K562 (cell line): ENCODE measurements around the gene CHRDL2. TPM values are rescaled to one million over a fixed set of nuclear protein-coding genes. Genes with fewer than 3 reads are reported as not detected.
A peak's percentile ranks its signal among the peaks of the same experiment; 100 is the strongest.

Experiments
- ATF1 ChIP-seq, 2 experiments: fragments of 450-650 bp in 1 of 2; IDR thresholded peaks; 2 replicates each; pipeline ENCODE4 v1.6.1; 2016; ENCODE audit warnings: missing compliant biosample characterization in 1 of 2, missing genetic modification characterization in 1 of 2
- BRD9 ChIP-seq: fragments of 450-650 bp; IDR thresholded peaks from 2 replicates; pipeline ENCODE4 v1.6.1; 2018; ENCODE audit warnings: low read depth; ENCODE audit not compliant: partially characterized antibody
- EP300 ChIP-seq: IDR thresholded peaks from 2 replicates; pipeline ENCODE4 v1.6.1; 2012; ENCODE audit warnings: low read length, improper control_type of control experiment
- GTF2A2 ChIP-seq: IDR thresholded peaks from 2 replicates; pipeline ENCODE4 v1.6.1; 2016; ENCODE audit warnings: mild to moderate bottlenecking, missing genetic modification characterization, missing compliant biosample characterization
- HDAC2 ChIP-seq: fragments of 450-650 bp; IDR thresholded peaks from 2 replicates; pipeline ENCODE4 v1.6.1; 2016; ENCODE audit warnings: mild to moderate bottlenecking
- KDM1A ChIP-seq, 2 experiments: fragments of 450-650 bp; IDR thresholded peaks; 2 replicates each; pipeline ENCODE4 v1.6.1; 2016; ENCODE audit warnings: mild to moderate bottlenecking in 2 of 2
- NEUROD1 ChIP-seq: fragments of 150-350 bp; IDR thresholded peaks from 2 replicates; pipeline ENCODE4 v1.6.1; 2014; ENCODE audit warnings: borderline replicate concordance, low read length, low read depth; ENCODE audit not compliant: partially characterized antibody
- POLR2A ChIP-seq: fragments of 450-650 bp; conservative IDR thresholded peaks from 2 replicates; pipeline ENCODE4 v1.6.1; 2016
- PPARD ChIP-seq: fragments of 250-450 bp; sonication (Bioruptor Pico); IDR thresholded peaks from 2 replicates; pipeline ENCODE4 v1.8.0; 2022; ENCODE audit warnings: inconsistent platforms, mild to moderate bottlenecking, moderate library complexity
- PTRF ChIP-seq: fragments of 450-650 bp; IDR thresholded peaks from 2 replicates; pipeline ENCODE4 v1.6.1; 2016; ENCODE audit warnings: mild to moderate bottlenecking, missing genetic modification characterization, missing compliant biosample characterization
- RB1 ChIP-seq: fragments of 450-650 bp; IDR thresholded peaks from 2 replicates; pipeline ENCODE4 v1.6.1; 2017; ENCODE audit warnings: low read depth, mild to moderate bottlenecking
- RCOR1 ChIP-seq, 2 experiments: IDR thresholded peaks; 2 replicates each; pipeline ENCODE4 v1.6.1; 2012; ENCODE audit warnings: low read depth in 2 of 2, low read length in 2 of 2, borderline replicate concordance in 1 of 2, improper control_type of control experiment in 1 of 2
- SMARCA4 ChIP-seq: fragments of 450-650 bp; IDR thresholded peaks from 2 replicates; pipeline ENCODE4 v1.6.1; 2016
- SMARCA5 ChIP-seq: fragments of 450-650 bp; IDR thresholded peaks from 2 replicates; pipeline ENCODE4 v1.6.1; 2016
- SMARCC2 ChIP-seq: fragments of 450-650 bp; IDR thresholded peaks from 2 replicates; pipeline ENCODE4 v1.6.1; 2017; ENCODE audit warnings: antibody characterized with exemption, moderate library complexity, mild to moderate bottlenecking, low read depth
- ZC3H11A ChIP-seq: IDR thresholded peaks from 2 replicates; pipeline ENCODE4 v1.6.1; 2012; ENCODE audit warnings: low read depth, low read length, improper control_type of control experiment
- ZFP36 ChIP-seq: fragments of 150-350 bp; IDR thresholded peaks from 2 replicates; pipeline ENCODE4 v1.6.1; 2018; ENCODE audit warnings: low read length, low read depth; ENCODE audit not compliant: partially characterized antibody
- ZNF41 ChIP-seq: fragments of 250-450 bp; sonication (Bioruptor Pico); conservative IDR thresholded peaks from 2 replicates; pipeline ENCODE4 v1.4.0; 2020; ENCODE audit warnings: mild to moderate bottlenecking
- ZNF785 ChIP-seq: fragments of 250-450 bp; sonication (Bioruptor Pico); IDR thresholded peaks from 2 replicates; pipeline ENCODE4 v1.4.0; 2020; ENCODE audit warnings: mild to moderate bottlenecking
- polyA plus RNA-seq, 8 experiments: library from polyadenylated mRNA; depleted of rRNA in 4 of 8; stranded (reverse) in 5 of 8; unstranded in 3 of 8; fragments of >200 nt; fragmentation: Nextera tagmentation in 2 of 8; fragmentation: Illumina TruSeq in 1 of 8; extraction: Ambion mirVana in 2 of 8; extraction: Trizol in 1 of 8; gene quantifications; 2 replicates each; pipeline versions ENCODE4 v1.2.1 to v1.2.3, GENCODE V29; 2011 to 2014; ENCODE audit warnings: inconsistent platforms in 1 of 8, missing spikeins in 1 of 8
- total RNA-seq, 7 experiments: library from RNA; depleted of rRNA in 6 of 7; stranded (reverse); fragments of >200 nt in 6 of 7; fragmentation: Illumina TruSeq in 2 of 7; extraction: Trizol in 2 of 7; gene quantifications; 2 replicates each; pipeline versions ENCODE4 v1.2.1 to v1.2.3, GENCODE V29; 2011 to 2021; ENCODE audit warnings: low replicate concordance in 1 of 7
- TF ChIP-seq, protein P1 (sequence below), 2 experiments: fragments of 450-650 bp in 1 of 2; IDR thresholded peaks; 2 replicates each; pipeline ENCODE4 v1.6.1; 2011 to 2017; ENCODE audit warnings: low read depth in 2 of 2, antibody characterized with exemption in 1 of 2, borderline replicate concordance in 1 of 2, low read length in 1 of 2, mild to moderate bottlenecking in 1 of 2, mixed read lengths in 1 of 2; ENCODE audit not compliant: control insufficient read depth in 1 of 2

Gene CHRDL2
- total and polyA plus RNA-seq, 9 of the 15 experiments (the other 6 are each of a cell fraction or from before 2014, with no cell fraction given): not detected

DNA sequence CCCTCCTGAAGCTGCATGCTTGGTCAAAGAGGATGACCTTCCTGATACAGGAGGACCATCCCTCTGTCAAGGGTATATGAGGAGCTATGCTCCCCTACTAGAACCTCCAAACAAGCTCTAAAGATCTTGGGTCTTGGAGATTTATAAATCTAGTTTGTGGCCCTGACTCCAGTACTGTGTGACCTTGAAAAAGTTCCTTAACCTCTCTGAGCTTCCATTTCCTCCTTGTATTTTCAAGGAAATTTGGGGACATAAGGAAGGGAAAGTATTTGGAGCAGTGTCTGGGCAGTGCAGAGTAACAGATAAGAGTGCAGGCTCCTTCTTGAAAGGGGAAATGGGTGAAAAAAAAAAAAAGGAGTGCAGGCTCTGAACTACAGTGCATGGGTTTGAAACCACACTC lies 45.9 kb downstream of the CHRDL2 start (continued):
- TF ChIP-seq POLR2A (no peak), ZFP36 (peak; percentile 63), PPARD (CRISPR knock-in tag) (no peak), KDM1A (IDR thresholded peaks at IDR 0.05) (peak in 1 of 2 experiments; percentile 36; a peak in 1 of 4 replicates), NEUROD1 (no peak), RB1 (no peak), SMARCC2 (no peak), SMARCA5 (peak; percentile 62; the same call in 1 of the 2 replicates), GTF2A2 (tag) (no peak), BRD9 (no peak), SMARCA4 (no peak), RCOR1 (IDR thresholded peaks at IDR 0.05; ENCODE audit: borderline replicate concordance in 1 of 2, low read depth in 2 of 2, low read length in 2 of 2) (0 out of 4 replicates have a peak, but pooled peaks of 1 of the 2 experiments have one; percentile 4), ZC3H11A (no peak), EP300 (no peak), HDAC2 (peak; percentile 53; the same call in 1 of the 2 replicates), ATF1 (CRISPR knock-in tag; IDR thresholded peaks at IDR 0.05) (no peak), ATF1 (tag; IDR thresholded peaks at IDR 0.05) (no peak), PTRF (tag) (no peak), ZNF41 (no peak), ZNF785 (CRISPR knock-in tag) (no peak)
- TF ChIP-seq, protein P1, sequence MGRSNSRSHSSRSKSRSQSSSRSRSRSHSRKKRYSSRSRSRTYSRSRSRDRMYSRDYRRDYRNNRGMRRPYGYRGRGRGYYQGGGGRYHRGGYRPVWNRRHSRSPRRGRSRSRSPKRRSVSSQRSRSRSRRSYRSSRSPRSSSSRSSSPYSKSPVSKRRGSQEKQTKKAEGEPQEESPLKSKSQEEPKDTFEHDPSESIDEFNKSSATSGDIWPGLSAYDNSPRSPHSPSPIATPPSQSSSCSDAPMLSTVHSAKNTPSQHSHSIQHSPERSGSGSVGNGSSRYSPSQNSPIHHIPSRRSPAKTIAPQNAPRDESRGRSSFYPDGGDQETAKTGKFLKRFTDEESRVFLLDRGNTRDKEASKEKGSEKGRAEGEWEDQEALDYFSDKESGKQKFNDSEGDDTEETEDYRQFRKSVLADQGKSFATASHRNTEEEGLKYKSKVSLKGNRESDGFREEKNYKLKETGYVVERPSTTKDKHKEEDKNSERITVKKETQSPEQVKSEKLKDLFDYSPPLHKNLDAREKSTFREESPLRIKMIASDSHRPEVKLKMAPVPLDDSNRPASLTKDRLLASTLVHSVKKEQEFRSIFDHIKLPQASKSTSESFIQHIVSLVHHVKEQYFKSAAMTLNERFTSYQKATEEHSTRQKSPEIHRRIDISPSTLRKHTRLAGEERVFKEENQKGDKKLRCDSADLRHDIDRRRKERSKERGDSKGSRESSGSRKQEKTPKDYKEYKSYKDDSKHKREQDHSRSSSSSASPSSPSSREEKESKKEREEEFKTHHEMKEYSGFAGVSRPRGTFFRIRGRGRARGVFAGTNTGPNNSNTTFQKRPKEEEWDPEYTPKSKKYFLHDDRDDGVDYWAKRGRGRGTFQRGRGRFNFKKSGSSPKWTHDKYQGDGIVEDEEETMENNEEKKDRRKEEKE (IDR thresholded peaks at IDR 0.05; ENCODE audit: borderline replicate concordance in 1 of 2, control insufficient read depth in 1 of 2, low read depth in 2 of 2, low read length in 1 of 2): no peak
- TF ChIP-seq, all 486 proteins: peak for 8
